22Rv1 (cell line): ENCODE measurements around the gene FIGNL2.

Source experiments
- CTCF ChIP-seq: fragments of 450-650 bp; IDR thresholded peaks from 2 replicates; pipeline ENCODE4 v1.5.1; 2017; ENCODE audit warnings: mild to moderate bottlenecking
- ZFX ChIP-seq: fragments of 450-650 bp; IDR thresholded peaks from 2 replicates; pipeline ENCODE4 v1.6.1; 2017; ENCODE audit warnings: antibody characterized with exemption, borderline replicate concordance

GRCh38 chr12:51870504-51870903 lies 22.0 kb upstream of the FIGNL2 start:
- TF ChIP-seq CTCF = no peak
- TF ChIP-seq ZFX = no peak
